NB4 (cell line): ENCODE data around the gene IL23R.

Source experiments
- MYC ChIP-seq: IDR thresholded peaks from 2 replicates; pipeline ENCODE4 v1.6.1; 2011; ENCODE audit warnings: low read depth, low read length
- POLR2A ChIP-seq: IDR thresholded peaks from 2 replicates; pipeline ENCODE4 v1.6.1; 2011; ENCODE audit warnings: mild to moderate bottlenecking; ENCODE audit not compliant: insufficient read length; ENCODE audit errors: extremely low read depth
- TF ChIP-seq, protein P1 (sequence below): IDR thresholded peaks from one replicate; pipeline ENCODE4 v1.5.1; 2012; ENCODE audit warnings: low read depth, low read length
- TF ChIP-seq, protein P2 (sequence below): IDR thresholded peaks from 2 replicates; pipeline ENCODE4 v1.6.1; 2011; ENCODE audit warnings: low read depth, low read length

DNA sequence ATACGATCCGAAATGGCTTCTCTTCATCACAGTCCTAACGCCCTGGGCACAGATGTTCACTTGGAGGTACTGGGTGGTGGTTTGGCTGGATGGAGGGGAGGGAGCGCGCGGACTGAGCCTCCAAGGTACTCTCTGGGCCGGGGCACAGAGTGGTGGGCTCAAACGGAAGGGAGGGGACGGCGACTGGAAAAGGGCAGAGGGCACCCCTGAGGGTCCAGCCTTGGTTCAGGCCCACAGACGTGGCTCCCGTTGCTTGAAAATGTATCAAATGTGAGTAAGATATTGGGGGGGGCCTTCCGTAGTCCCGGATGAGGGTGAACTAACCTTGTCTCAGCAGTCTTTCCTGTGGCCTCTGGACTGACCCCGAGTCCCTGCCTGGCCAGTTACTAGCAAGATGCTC lies 141.9 kb downstream of the IL23R start:
- TF ChIP-seq, protein P1, sequence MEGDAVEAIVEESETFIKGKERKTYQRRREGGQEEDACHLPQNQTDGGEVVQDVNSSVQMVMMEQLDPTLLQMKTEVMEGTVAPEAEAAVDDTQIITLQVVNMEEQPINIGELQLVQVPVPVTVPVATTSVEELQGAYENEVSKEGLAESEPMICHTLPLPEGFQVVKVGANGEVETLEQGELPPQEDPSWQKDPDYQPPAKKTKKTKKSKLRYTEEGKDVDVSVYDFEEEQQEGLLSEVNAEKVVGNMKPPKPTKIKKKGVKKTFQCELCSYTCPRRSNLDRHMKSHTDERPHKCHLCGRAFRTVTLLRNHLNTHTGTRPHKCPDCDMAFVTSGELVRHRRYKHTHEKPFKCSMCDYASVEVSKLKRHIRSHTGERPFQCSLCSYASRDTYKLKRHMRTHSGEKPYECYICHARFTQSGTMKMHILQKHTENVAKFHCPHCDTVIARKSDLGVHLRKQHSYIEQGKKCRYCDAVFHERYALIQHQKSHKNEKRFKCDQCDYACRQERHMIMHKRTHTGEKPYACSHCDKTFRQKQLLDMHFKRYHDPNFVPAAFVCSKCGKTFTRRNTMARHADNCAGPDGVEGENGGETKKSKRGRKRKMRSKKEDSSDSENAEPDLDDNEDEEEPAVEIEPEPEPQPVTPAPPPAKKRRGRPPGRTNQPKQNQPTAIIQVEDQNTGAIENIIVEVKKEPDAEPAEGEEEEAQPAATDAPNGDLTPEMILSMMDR: no peak
- TF ChIP-seq, protein P2, sequence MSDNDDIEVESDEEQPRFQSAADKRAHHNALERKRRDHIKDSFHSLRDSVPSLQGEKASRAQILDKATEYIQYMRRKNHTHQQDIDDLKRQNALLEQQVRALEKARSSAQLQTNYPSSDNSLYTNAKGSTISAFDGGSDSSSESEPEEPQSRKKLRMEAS: no peak
- TF ChIP-seq MYC (no peak), POLR2A (no peak)
